ENCODE measurements around the gene SOST.

Gene SOST

GRCh38 chr17:43784068-43784467 lies 25.5 kb upstream of the SOST start:
- no peaks in the 10 kb centered on the region for H3F3A ChIP-seq (ENCODE audit: insufficient read depth)
- no peaks in the 10 kb centered on the region for H3K9me2 ChIP-seq (replicated peaks; ENCODE audit: insufficient read depth, low read length)
- H3K9ac ChIP-seq (ENCODE audit: low read length): no peak overlapping the region

GRCh38 chr17:43782913-43783680 lies 24.5 kb upstream of the SOST start:
- H3K36me3 ChIP-seq (ENCODE audit: low read length): no peaks in the 10 kb centered on the region
- H4K20me1 ChIP-seq (ENCODE audit: low read depth, low read length): no peaks in the 10 kb centered on the region
- no peak overlapping the region for H3K4me2 ChIP-seq (ENCODE audit: low read depth, low read length, poor library complexity, severe bottlenecking)
- TF ChIP-seq EZH2phosphoT487 (conservative IDR thresholded peaks at IDR 0.05; ENCODE audit: low read length) (no peak), CTCF (IDR thresholded peaks at IDR 0.05; ENCODE audit: insufficient read depth, low read length, poor library complexity, severe bottlenecking) (no peak)
- no peak overlapping the region for H3K9ac ChIP-seq (ENCODE audit: low read length)
- no peaks in the 10 kb centered on the region for H3K9me3 ChIP-seq (ENCODE audit: insufficient read depth, low read length)
- no peak overlapping the region for H2AFZ ChIP-seq (ENCODE audit: low read depth, low read length, severe bottlenecking)
- no peak overlapping the region for H3K27ac ChIP-seq (ENCODE audit: low read depth, low read length)
- no peak overlapping the region for H3K4me3 ChIP-seq (ENCODE audit: insufficient read depth, low read length, poor library complexity, severe bottlenecking)
- no peaks in the 10 kb centered on the region for H3F3A ChIP-seq (ENCODE audit: insufficient read depth)
- H3K27me3 ChIP-seq (ENCODE audit: low read length): no peaks in the 10 kb centered on the region
- H3K9me2 ChIP-seq (replicated peaks; ENCODE audit: insufficient read depth, low read length): no peaks in the 10 kb centered on the region
- no peaks in the 10 kb centered on the region for H3K79me2 ChIP-seq (ENCODE audit: insufficient read depth, low read length)

More at GRCh38 chr17:43784068-43784467, 25.5 kb upstream of the SOST start:
- no peaks in the 10 kb centered on the region for H3K9me3 ChIP-seq (ENCODE audit: insufficient read depth, low read length)
- H3K36me3 ChIP-seq (ENCODE audit: low read length): no peaks in the 10 kb centered on the region
- TF ChIP-seq CTCF (IDR thresholded peaks at IDR 0.05; ENCODE audit: insufficient read depth, low read length, poor library complexity, severe bottlenecking) (no peak), EZH2phosphoT487 (conservative IDR thresholded peaks at IDR 0.05; ENCODE audit: low read length) (no peak)
- H3K27me3 ChIP-seq (ENCODE audit: low read length): no peaks in the 10 kb centered on the region
- no peak overlapping the region for H3K4me3 ChIP-seq (ENCODE audit: insufficient read depth, low read length, poor library complexity, severe bottlenecking)
- H3K4me2 ChIP-seq (ENCODE audit: low read depth, low read length, poor library complexity, severe bottlenecking): no peak overlapping the region
- H4K20me1 ChIP-seq (ENCODE audit: low read depth, low read length): no peaks in the 10 kb centered on the region
- no peaks in the 10 kb centered on the region for H3K79me2 ChIP-seq (ENCODE audit: insufficient read depth, low read length)
- H3K27ac ChIP-seq (ENCODE audit: low read depth, low read length): no peak overlapping the region
- no peak overlapping the region for H2AFZ ChIP-seq (ENCODE audit: low read depth, low read length, severe bottlenecking)

GRCh38 chr17:43780135-43780534 lies 21.5 kb upstream of the SOST start, which contains the start of gene CFAP97D1:
TSS of gene CFAP97D1 (plus strand) at chr17:43780435. CDS start at chr17:43780463, 28 bp downstream.
- no peak for TF ChIP-seq CTCF (IDR thresholded peaks at IDR 0.05; ENCODE audit: insufficient read depth, low read length, poor library complexity, severe bottlenecking)
- no peak for TF ChIP-seq EZH2phosphoT487 (conservative IDR thresholded peaks at IDR 0.05; ENCODE audit: low read length)
- H3K36me3 ChIP-seq (ENCODE audit: low read length): no peaks in the 10 kb centered on the region
- H3F3A ChIP-seq (ENCODE audit: insufficient read depth): no peaks in the 10 kb centered on the region
- H3K79me2 ChIP-seq (ENCODE audit: insufficient read depth, low read length): no peaks in the 10 kb centered on the region
- H3K27ac ChIP-seq (ENCODE audit: low read depth, low read length): no peak within 1 kb of the TSS
- no peaks in the 10 kb centered on the region for H4K20me1 ChIP-seq (ENCODE audit: low read depth, low read length)
- no peaks in the 10 kb centered on the region for H3K9me2 ChIP-seq (replicated peaks; ENCODE audit: insufficient read depth, low read length)
- H3K27me3 ChIP-seq (ENCODE audit: low read length): no peaks in the 10 kb centered on the region
- H3K4me2 ChIP-seq (ENCODE audit: low read depth, low read length, poor library complexity, severe bottlenecking): peak within 1 kb of the TSS; percentile 62
- H3K9me3 ChIP-seq (ENCODE audit: insufficient read depth, low read length): no peaks in the 10 kb centered on the region
- H3K4me3 ChIP-seq (ENCODE audit: insufficient read depth, low read length, poor library complexity, severe bottlenecking): peak within 1 kb of the TSS; percentile 48
- peak within 1 kb of the TSS; percentile 30; the same call in 1 of the 2 replicates for H3K9ac ChIP-seq (ENCODE audit: low read length)
- no peak within 1 kb of the TSS for H2AFZ ChIP-seq (ENCODE audit: low read depth, low read length, severe bottlenecking)
